OCI-M2 (cell line): ENCODE measurements around the gene COMT.

ENCODE experiments used
- DNase-seq: peaks from one replicate; lab custom pipeline; 2025; ENCODE audit not compliant: unreplicated experiment; lab: John Stamatoyannopoulos, UW

COMT gene

DNA sequence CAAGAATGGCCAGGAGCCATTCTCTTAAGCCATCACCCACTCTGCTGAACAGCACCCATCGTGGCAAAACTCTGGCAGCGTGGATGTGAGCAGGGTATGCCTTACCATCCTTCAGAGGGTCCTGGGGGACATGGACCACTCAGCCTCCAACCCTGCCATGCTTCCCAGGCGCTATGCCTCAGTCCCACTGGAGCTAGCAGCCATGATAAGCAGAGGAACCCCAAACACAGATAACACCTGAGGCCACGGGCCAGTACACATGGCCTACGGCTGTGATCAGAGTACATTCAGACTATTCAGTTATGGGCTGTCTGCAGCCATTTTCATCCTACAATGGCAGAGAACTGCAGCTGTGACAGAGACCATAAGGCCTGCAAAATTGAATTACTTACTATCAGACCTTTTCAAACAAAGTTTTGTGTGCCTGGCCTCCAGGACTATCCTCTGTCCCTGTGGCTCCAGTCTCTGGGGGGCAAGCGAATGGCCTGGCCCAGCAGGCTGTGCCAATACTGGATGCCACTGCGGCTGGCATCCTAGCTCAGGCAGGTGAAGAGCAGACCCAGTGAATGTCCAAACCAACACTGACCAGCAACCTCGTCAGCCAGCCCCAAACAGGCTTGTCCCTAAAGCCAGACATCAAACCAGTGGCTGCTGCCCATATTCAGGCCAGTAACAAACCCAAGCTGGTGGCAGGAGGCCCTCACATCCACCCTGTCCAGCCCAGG lies 68.2 kb downstream of the COMT start:
- DNase-seq: no peak

DNA sequence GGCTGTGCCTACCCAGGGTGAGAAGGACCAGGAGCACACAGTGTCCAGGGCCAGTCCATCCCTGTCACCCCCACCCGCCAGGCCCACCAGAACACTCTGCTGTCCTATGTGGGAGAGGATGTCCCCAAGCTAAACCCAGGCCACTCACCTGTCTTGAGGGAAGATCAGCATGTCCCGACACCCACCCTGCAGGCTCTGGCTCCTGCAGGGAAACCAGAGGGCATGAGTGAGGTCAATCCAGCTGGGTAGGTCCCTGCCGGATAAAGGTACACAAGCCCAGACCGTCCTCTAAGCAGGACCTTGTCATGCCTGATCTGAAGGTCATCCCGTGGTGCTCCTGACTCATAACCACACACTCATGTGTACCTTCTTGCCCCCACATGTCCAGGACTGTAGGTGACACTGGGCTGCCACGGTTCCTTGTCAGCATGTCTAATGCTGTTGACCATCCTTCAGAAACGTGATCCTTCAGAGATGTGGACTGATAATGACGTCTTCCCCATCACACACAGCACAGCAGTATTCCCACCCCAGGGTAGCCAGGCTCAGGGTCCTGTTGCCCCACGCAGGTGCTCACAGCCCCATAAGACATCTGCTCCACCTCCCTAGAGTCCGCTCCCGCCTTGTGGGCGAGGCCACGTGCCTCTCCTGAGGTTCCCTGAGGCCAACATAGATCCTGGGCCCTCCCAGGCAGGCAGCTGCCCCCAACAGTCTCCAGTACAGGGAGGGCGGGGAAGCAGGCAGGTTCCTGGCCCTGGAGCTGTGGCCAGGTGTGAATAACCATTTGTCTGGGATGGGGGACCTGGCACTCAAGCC lies 68.9 kb downstream of the COMT start:
- DNase-seq: no peak

DNA sequence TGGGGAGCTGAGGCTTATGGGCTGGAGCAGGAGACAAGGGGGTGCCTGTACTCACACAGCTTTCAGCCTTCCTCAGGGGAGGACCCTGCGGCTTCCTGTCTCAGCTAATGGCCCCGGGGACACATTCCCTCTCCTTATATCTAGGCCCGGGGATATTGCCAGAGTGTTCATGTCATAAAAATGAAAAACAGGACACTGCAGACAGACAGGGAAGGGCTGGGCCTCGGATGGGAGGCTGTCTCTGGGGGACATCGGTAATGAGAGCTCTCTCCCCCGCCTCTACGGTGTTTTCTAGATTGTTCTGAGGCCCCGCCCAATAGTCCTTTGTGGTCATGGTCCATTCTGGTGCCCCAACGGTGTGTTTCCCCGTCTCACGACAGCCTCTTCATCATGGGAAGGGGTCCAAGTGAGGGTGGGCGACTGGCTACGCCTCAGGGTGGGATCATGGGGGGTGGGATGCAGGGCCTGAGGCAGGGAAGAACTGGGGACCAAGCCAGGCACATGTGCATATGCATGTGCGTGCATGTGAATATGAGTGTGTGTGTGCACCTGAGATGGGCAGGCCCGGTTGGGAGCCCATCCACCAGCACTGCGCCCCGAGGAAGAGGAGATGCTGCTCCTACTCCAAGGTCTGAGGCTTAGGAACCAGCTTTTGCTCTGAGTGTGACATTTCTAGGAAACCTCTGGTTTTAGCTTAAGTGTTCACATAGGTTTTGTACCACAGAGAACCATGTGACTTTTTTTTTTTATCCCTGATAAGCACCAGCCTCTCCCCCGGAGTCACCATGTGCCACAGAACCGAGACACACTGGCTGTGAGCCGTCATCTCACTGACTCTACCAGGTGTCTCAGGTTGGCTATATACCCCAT lies 69.8 kb downstream of the COMT start:
- DNase-seq: no peak

DNA sequence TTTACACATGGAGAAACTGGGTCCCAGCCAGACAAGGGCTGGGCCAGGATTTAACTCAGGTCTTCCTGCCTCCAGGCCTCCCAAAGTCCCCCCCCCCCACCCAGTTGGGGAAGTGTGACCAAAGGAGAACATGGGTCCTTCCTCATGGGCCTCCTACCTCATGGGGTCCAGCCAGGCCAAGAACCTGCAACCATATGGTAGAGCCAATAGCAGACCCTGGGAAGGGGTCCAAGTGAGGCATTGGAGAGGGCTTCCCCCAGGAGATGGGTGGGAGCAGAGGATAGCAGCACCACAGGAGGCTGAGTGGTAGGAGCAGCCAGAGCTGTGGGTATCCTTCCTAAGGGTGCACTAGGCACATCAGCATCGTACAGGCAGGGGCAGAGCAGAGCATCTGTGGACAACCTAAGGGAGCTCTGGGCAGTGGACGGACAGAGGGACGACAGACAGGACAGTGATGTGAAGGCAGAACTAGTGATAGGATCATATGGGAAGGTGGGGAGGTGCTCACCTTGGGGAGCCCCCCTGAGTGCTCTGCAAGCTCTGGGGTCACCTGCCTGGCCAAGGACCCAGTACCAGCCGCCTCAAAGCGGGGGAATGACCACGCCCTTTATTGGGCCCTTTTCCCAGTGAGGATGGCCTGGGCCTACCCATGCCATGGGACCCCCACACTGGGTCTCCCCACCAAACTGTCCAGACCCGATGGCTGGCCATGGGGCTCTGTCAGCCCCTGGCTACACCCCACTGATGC lies 70.6 kb downstream of the COMT start:
- no peak for DNase-seq

DNA sequence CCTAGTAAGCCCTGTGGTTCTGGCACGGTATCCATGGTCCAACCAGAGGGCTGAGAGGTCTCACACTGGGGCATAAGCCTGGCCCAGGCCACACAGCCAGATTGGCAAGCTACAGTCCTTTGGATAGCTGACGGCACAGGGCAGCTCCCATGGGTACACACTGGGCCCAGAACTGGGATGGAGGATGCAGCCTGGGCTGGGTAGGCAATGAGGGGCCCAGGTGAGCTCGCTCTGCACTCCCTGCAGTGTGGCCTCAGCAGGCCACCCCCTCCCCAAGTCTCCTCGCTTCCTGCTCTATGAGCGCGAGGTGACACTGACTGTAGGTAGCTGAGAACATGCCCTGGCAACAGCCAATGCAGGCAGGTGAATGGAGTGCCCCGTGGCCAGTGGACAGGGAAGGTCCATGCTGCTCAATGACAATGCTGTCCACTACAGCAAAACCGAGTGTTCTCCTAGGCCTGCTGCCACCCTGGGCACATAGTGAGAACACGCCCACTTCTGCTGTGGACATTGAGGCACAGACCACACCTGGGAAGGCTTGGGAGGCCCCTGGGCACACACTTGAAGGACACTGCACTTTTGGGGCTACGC lies 71.3 kb downstream of the COMT start:
- DNase-seq: no peak

DNA sequence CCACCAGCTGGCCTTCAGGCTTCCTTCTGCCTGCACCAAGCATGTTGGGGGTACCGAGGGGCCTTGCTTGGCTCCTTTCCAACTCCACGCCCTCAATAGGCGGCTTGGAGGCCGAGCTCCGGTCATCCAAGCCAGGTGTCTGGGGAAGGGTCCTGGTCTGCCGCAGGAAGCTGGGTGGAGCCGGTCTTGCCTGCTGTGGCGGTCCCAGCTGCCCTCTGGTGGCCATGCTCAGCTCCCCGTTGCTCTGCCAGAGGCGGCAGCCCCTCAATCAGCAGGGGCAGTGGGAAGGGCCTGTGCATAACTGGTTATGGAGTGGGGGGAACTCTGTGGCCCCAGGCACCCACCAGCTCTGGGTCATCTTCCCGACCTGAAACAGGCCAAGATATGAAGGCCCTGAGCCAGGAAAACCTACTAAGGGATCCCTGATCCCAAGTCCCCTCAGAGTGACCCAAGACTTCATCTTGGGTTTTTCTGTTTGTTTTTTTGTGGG lies 71.9 kb downstream of the COMT start:
- no peak for DNase-seq

DNA sequence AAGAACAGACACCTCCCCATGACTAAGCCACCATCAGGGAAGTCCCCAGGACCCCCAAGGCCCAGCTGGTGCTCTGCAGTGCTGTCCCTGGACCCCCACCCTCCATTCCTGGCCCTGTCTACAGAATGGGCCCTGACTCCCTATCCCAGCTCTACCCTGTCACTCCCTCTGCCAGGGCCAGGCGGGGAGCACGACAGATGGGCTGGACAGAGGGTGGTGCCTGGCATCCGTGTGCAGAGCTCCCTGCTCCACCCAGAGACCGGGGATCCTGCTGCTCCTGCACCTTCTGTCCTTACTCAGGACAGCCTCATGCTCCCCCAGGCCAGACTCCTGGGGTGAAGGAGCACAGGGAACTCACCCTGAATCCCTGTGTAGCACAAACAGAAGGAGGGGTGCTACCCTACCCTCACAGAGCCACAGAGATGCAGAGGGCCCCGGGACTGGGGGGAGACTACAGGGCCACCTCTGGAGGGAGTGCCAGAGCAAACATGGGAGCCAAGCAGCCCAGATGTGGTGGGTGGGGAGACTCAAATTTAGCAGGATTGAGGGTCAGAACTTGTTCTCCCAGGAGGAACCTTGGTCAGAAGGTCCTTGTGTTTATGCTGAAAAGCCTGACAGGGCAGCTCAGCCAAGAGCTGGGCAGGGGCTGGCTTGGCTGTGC lies 73.1 kb downstream of the COMT start:
- no peak for DNase-seq

DNA sequence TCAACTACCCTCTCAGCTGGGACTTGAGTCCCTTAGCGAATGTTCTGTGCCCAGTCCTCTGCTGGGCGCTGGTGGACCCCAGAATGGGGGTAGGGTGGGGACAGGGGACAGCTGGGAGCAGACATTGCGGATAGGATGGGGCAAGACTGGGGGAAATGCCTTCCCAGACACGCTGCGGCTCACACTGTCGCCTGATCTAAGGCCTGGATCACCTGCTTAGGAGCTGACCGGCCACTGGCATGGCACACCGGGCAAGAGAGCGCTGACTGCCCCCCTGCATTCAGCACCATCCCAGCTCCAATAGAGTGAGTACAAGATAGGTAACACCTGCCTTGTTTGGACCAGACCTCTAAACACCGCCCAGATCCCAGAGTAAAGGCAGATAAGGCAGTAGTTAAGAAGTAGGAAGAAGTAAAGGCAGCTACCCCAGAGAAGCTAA lies 73.6 kb downstream of the COMT start:
- no peak for DNase-seq

DNA sequence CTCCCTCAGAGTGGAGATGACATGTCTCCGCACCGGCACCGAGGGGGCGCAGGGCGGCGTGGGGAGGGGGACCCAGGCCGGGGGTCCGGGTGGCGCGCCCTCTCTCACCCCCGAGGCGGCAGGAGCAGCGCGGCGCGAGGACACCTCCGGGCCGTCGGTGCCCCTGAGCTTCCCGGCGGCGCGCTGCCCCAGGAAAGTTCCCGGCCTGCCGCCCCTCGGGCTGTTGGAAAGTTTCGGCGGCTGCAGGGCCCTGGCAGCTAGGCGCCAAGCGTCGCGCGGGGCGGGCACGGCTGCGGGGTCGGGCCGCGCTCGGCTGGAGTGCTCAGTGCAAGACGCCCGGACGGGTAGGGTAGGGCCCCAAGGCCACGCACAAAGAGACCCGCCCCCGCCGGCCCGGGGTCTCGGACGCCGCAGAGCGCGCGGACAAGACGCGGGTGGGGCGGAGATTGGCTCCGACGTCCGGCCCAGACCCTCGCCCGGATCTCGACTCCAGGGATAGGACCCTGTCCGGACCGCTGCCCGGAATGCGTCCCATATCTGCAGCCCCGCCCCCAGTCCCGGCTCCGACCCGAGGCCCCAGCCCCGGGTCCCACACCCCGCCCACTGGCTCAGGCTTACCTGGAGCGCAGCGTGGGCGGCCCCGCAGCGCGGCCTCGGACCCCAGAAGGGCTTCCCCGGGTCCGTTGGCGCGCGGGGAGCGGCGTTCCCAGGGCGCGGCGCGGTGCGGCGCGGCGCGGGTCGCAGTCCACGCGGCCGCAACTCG lies 74.6 kb downstream of the COMT start:
- DNase-seq: no peak

DNA sequence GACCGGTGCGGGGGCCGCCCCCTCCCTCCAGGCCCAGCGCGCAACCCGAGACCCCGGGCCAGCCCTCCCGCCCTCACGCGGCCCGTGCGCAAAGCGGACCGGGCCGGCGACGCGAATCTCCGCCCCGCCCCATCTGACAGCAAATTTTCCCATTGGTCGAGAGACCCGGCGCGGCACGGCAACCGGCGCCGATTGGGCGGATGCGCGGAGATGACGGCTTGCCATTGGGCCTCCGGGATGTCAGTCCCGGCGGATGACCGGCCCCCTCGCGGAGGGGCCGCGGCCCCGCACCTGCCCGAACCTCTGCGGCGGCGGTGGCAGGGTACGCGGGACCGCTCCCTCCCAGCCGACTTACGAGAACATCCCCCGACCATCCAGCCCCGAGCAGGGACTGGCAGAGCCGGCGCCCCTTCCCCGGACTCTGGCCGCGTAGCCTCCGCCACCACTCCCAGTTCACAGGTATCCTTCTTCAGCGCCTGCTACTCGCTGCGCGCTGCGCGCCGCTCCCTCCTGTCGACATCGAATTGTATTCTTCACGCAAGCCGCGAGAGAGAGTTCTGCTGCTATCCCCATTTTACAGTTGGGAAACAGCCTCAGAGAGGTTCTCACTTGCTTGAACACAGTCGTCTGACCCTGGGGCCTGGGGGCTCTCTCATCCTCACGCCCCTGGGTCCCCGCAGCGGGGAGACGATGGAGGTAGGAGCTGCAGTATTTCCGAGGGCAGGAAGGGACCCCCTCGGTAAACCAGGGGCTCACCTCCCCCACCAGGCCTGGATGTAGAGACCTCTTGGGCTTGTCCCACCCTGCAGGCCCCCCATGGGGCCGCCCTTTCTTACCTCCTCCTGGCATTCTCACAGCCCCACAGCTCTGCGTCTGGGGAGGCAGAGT lies 75.4 kb downstream of the COMT start, which contains the start of gene ARVCF:
ARVCF (minus strand) TSS at position 90 of the 888 bp plus-strand sequence. CDS start 26,029 bp downstream, outside the sequence.
- DNase-seq: peak; percentile 19

DNA sequence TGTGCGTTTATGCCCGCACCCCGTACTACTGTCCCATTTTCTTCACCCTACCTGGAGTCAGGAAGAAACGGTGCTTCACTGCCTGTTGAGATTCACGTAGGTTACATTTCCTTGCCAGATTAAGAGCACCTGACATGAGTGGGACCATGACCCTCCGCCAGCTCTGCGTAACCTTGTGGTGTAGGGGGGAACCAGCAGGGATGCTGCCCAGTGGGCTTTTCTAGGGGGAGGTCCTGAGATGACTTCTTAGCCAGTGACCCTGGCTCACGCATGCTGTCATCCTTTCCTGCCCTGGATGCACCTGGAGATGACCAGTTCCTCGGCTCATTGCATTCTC lies 76.0 kb downstream of the COMT start:
- no peak for DNase-seq

DNA sequence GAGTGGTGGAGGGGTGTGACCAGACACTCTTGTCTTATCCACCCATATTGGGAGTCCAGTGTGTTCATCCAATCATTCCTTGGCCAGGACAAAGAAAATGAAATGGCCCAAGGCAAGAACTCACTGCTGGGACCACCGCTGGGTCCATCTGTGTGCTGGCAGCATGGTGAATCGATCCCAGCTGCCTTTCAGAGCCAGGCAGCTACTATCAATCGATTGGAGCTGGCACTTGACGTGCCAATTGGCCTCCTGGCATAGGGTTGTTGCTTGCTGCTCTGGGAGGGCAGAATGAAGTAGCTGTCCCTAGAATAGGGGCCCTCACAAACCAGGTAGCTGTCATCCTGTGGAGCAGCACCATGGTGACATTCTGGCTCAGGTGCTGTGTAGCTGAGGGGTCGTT lies 76.4 kb downstream of the COMT start:
- DNase-seq: no peak
